Ecto neural progenitor cell (in vitro differentiated cells): ENCODE results near the gene SUN1.

ENCODE experiments used
- DNase-seq: peaks from one replicate; pipeline ENCODE4 v3.0.0-alpha.2; 2018; ENCODE audit warnings: low spot score

SUN1 gene

GRCh38 chr7:892648-893593 lies 60.6 kb downstream of the SUN1 start:
- no peak for DNase-seq

GRCh38 chr7:893686-894085 lies 61.4 kb downstream of the SUN1 start:
- no peak for DNase-seq

DNA sequence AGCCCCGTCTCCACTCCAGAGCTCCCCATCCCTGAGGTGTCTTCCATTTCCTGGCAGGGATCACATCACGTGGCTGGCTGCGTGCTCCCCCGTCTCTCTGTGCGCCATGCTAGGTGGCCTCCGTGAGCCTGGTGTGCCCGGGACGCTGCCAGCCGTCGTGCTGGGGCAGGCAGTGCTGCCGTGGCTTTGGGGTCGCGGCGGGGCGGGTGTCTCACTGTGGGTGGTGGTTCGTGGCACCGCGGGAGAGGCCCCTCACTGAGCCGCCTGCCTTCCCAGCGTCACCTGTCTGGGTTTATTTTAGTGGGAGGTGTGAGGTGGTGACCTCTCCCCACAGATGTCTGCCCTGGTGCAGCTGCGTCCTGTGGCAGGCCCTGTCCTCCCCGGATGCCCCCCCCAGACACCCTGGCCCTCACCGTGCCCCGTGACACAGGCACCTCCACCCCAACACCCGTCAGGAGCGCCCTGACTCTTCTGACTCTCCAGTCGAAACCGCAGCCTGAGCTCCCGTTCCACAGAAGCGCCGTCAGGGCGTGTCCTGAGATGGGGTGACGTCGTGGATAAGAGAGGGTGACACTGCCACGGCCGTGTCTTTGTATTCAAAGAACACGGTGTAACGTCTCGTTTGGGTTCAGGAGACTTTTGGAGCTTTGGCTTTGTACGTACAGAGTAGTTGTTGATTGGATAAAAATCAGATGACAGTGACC lies 62.0 kb downstream of the SUN1 start:
- DNase-seq, result no peak

- DNase-seq, result no peak
Observed at GRCh38 chr7:894927-895450, 62.7 kb downstream of the SUN1 start.

DNA sequence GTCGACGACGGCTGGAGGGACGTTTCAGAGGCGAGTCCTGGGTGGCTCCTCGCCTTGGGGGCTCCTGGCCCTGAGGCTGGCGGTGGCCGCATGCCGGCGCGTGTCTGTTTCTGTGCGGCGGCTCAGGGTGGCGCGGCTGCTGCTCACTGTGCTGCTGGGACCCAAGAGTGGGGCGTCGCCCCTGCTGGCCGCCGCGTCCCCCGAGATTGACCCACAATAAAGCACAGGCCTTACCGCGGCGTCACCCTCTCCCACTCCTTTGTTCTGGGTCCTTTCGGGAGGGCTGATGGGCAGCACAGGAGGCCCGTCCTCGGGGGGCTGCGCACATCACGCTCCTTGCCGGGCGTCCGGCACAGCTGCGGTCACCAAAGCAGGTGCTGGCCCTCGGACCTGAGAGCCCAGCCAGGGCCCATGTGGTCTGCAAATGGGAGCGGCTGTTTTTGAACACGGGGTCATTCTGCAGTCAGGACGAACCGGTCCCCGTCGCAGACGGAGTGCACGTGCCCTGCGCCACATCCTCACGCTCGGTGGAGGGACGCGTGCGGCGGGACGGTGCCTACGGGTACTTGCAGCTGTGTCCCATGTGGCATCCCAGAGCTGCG lies 63.3 kb downstream of the SUN1 start:
- DNase-seq, result no peak

DNA sequence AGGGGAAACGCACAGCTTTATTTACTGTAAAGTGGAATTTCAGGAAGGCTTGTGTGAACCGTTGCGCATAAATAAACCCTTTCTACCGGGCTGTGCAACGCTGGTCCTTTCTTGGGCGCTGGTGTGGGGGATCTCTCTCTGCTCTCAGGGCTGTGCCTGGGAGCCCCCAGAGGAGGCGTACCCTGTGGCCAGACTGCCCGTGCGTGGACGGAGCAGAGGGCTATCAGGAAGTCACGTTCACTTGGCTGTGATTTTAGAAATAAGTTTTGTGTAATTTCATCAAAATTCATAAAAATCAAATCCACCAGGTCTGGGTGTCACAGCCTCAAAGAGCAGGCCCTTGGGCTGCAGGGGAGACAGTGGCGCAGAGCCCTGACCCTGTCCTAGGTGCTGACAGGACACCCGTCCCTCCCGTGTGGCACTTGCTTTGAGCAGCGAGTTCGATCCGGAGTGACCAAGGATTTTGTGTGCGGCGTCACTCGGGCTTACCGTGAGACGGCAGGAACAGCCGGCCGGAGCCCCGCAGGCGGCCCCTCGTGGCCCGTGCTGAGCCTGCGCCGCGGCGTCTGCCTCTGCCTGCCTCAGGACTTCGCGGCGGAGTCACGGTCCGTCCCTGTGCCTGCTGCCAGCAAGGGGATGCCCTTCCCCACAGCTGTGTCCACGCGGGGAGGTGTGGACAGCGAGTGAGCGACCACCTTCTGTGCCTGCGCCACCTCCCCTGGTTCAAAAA lies 64.2 kb downstream of the SUN1 start:
- no peak for DNase-seq

- DNase-seq, result no peak
Observed at GRCh38 chr7:897086-897485, 64.8 kb downstream of the SUN1 start.

- no peak for DNase-seq
Observed at GRCh38 chr7:897771-898376, 65.6 kb downstream of the SUN1 start.

DNA sequence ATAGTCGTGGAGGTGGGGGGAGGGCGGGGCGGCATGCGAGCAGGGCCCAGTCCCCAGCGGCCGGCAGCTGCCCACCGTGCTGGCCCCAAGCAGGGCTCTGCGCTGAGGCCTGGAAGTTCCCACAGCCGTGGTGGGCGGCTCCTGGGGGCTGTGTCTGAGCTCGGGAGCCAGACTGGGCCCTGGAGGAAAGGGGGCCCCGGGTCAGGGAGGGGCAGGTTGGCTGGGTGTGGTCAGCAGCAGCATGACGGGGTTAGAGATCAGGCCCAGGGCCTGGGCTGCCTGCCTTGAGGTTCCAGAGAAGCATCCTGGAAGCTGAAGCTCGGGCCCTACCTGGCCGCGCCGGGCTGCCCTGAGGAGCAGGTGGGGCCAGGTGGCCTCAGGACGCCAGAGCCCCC lies 66.2 kb downstream of the SUN1 start:
- DNase-seq, result no peak

DNA sequence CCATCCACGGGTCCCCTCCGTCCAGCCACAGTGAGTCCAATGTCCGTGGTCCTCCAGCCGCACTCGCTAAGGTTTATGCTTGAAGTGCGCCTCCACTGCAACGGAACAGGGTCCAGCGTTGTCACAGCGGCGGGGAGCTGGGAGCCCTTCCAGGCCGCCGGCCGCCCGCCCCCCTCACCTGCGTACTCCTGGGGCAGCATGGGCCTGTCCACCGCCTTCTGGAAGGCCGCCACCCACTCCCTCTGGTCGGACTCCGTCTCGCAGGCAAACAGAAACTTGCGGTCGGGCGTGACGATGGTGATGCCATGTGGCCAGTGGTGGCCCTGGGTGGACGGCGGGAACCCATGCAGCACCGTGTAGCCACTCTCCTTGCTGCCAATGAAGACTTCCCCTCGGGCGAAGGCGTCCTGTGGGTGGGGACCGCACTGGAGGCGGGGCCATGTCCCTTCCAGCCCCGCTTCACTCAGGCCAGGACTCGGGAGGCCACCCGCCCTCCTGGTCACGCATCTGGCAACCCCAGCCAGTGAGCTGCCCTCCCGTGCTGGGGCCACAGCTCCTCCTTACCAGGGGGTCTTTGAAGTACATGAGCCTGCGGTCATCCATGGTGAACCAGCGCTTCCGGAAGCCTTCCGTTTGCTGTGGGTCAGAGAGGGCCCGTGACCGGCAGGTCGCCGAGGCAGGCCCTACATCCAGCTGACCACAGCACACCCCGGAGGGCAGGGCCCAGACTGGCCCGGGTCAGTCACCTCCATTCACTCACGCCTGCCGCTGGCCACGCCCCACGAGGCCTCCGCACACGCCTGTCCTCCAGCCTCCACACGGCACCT lies 66.8 kb downstream of the SUN1 start:
- no peak for DNase-seq

GRCh38 chr7:899806-900205 lies 67.5 kb downstream of the SUN1 start:
- DNase-seq, result no peak

GRCh38 chr7:900331-901040 lies 68.2 kb downstream of the SUN1 start:
- no peak for DNase-seq

DNA sequence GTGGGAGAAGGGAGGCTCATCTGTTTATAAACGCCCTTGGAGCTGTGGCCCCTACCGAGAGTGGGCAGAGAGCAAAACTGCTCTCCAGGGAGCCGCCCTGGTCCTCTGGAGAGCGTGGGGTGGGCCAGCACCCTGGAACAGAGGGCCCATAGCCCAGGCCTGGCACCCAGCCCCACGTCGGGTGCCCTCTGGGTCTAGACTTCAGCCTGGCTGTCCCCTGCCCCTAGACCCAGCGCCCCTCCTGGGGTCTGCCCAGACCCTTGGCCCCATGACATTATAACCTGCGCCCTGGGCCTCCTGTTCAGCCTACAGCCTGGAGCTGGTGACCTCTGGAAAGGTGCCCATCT lies 68.7 kb downstream of the SUN1 start:
- DNase-seq, result no peak

DNA sequence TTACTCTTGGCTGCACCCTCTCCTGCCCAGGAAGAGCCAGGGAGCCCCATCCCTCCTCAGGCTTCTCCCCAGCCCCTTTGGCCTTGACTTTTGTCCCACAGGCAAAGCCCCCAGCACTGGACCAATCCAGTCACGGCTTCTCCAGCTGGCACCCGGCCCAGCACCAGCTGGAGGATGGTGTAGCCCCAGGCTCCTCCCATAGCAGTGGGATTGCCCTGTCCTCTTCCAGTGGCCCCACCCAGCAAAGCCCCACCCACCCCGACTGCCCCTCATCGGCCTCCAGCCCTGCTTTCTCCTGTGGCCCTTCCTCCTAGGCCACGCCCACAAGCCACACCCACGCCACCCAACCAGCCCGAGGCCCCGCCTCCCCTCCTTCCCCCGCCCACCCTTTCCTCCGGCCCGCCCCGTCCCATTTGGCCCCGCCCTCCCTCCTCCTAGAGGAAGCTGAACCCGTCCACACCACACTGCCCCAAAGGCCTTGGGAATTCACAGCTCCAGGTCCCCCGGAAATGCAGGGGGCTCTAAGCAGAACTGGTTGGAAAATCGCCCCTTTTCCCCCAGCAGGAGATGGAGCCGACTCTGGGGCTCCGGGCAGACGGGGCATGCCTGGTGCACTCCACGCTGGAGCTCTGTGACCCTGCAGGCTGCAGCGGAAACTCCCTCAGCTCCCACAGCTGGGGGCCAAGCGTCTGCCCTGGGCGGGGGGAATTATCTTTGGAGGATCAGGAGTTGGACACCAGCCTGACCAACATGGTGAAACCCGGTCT lies 69.3 kb downstream of the SUN1 start:
- peak; percentile 95 for DNase-seq

DNA sequence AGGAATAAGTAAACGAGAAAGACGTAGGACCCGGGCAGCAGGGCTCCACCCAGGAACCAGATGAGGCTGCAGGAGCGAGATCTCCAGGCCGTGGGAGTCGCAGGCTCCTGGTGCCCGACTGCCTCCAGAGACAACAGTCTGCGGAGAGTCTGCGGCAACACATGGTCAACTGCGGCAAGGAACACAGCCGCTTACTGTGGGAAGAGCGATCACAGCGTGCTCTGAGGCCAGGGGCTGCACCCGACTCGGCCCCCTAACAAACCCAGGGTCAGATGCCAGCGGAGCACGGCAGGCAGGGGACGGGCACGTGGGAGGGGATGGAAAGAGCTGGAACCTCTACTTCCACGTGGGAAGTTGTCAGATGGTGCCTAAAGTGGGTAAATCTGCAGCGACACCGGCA lies 70.7 kb downstream of the SUN1 start:
- DNase-seq, result no peak

DNA sequence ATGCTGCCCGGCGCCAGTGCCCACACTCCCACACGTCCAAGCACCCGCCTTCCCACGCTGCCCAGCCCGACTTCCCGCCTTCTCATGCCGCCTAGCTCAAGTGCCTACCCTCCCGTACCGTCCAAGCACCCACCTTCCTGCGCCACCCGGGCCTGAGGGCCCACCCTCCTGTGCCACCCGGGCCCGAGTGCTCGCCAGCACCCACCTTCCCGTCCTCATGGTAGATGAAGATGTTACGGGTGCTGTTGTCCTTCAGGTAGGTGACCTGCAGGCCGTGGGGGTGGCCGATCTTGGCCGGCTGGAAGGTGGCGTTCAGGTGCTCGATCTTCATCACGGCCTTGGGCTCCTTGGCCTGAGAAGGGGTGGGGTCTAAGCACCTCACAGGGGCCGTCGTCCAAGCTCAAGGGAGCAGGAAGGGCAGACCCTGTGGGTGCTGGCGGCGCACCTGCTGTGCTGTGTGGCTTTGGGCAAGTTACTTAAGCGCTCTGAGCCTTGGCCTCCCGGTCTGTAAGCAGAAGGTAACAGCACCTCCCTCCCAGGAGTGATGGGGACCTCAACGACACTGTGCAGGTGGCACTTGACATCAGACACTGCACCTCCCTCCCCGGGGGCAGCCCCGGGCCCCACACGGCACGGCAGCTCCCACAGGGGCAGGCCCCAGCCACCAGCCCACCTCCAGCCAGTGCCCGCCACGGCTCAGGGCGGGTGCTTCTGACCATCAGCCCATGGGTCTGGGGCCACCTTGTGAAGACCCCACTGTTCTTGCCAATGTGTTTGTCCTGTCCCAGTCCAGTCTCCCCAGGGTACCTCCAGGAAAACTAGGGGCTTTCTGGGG lies 71.9 kb downstream of the SUN1 start:
- DNase-seq, result no peak

- DNase-seq, result no peak
Observed at GRCh38 chr7:904847-905246, 72.6 kb downstream of the SUN1 start.

DNA sequence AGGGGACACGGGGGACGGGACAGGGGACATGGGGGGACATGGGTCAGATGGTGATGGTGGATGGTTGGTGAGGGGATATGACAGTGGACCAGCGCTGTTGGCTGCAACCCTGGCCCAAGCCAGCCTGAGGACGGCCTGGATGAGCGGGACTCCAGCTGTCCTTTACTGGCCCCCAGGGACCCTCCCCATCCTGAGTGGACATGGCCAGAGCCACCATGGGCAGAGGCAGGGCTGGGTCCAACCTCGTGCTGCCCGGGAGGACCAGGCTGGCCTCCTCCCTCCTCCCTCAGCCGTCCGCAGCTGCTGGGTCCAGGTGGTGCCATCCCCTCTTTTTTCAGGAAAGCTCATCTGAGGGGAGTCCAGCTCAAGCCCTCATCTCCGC lies 74.5 kb downstream of the SUN1 start:
- no peak for DNase-seq
